ENCODE measurements around the gene PPP1R37.

The PPP1R37 gene

GRCh38 chr19:45186509-45187334, 93.7 kb downstream of the PPP1R37 start:
- Histone ChIP-seq H3K4me3 (ENCODE audit: low read length) (no peak overlapping the region), H3K4me1 (ENCODE audit: control insufficient read depth, low read depth, low read length) (no peaks in the 10 kb centered on the region), H3K9me3 (ENCODE audit: control insufficient read depth, low read depth, low read length) (no peaks in the 10 kb centered on the region), H3K27me3 (ENCODE audit: control insufficient read depth, insufficient read depth, low read length) (no peaks in the 10 kb centered on the region), H3K27ac (ENCODE audit: low read length) (no peak overlapping the region), H3K9ac (ENCODE audit: low read length) (no peak overlapping the region), H3K36me3 (ENCODE audit: control insufficient read depth, low read depth, low read length) (no peaks in the 10 kb centered on the region)

- Histone ChIP-seq H3K36me3 (ENCODE audit: control insufficient read depth, low read depth, low read length) (no peaks in the 10 kb centered on the region), H3K4me3 (ENCODE audit: low read length) (no peak overlapping the region), H3K27me3 (ENCODE audit: control insufficient read depth, insufficient read depth, low read length) (no peaks in the 10 kb centered on the region), H3K9ac (ENCODE audit: low read length) (no peak overlapping the region), H3K4me1 (ENCODE audit: control insufficient read depth, low read depth, low read length) (no peaks in the 10 kb centered on the region), H3K9me3 (ENCODE audit: control insufficient read depth, low read depth, low read length) (no peaks in the 10 kb centered on the region), H3K27ac (ENCODE audit: low read length) (no peak overlapping the region)
These were observed 94.6 kb downstream of the PPP1R37 start for GRCh38 chr19:45187421-45188100.

GRCh38 chr19:45189971-45190370, 97.0 kb downstream of the PPP1R37 start:
- H3K4me1 ChIP-seq (ENCODE audit: control insufficient read depth, low read depth, low read length): no peaks in the 10 kb centered on the region
- H3K27me3 ChIP-seq (ENCODE audit: control insufficient read depth, insufficient read depth, low read length): no peaks in the 10 kb centered on the region
- no peaks in the 10 kb centered on the region for H3K9me3 ChIP-seq (ENCODE audit: control insufficient read depth, low read depth, low read length)
- H3K4me3 ChIP-seq (ENCODE audit: low read length): no peak overlapping the region
- no peaks in the 10 kb centered on the region for H3K36me3 ChIP-seq (ENCODE audit: control insufficient read depth, low read depth, low read length)
- no peak overlapping the region for H3K9ac ChIP-seq (ENCODE audit: low read length)
- H3K27ac ChIP-seq (ENCODE audit: low read length): no peak overlapping the region

- Histone ChIP-seq H3K27me3 (ENCODE audit: control insufficient read depth, insufficient read depth, low read length) (no peaks in the 10 kb centered on the region), H3K27ac (ENCODE audit: low read length) (no peak overlapping the region), H3K9me3 (ENCODE audit: control insufficient read depth, low read depth, low read length) (no peaks in the 10 kb centered on the region), H3K4me3 (ENCODE audit: low read length) (no peak overlapping the region), H3K36me3 (ENCODE audit: control insufficient read depth, low read depth, low read length) (no peaks in the 10 kb centered on the region), H3K4me1 (ENCODE audit: control insufficient read depth, low read depth, low read length) (no peaks in the 10 kb centered on the region), H3K9ac (ENCODE audit: low read length) (no peak overlapping the region)
These were observed 98.4 kb downstream of the PPP1R37 start for GRCh38 chr19:45191375-45191774.

GRCh38 chr19:45195764-45196163, 102.8 kb downstream of the PPP1R37 start:
- Histone ChIP-seq H3K36me3 (ENCODE audit: control insufficient read depth, low read depth, low read length) (no peaks in the 10 kb centered on the region), H3K27ac (ENCODE audit: low read length) (no peak overlapping the region)

More at GRCh38 chr19:45195764-45196163, 102.8 kb downstream of the PPP1R37 start:
- Histone ChIP-seq H3K4me3 (ENCODE audit: low read length) (no peak overlapping the region), H3K9me3 (ENCODE audit: control insufficient read depth, low read depth, low read length) (no peaks in the 10 kb centered on the region), H3K9ac (ENCODE audit: low read length) (no peak overlapping the region), H3K4me1 (ENCODE audit: control insufficient read depth, low read depth, low read length) (no peaks in the 10 kb centered on the region), H3K27me3 (ENCODE audit: control insufficient read depth, insufficient read depth, low read length) (no peaks in the 10 kb centered on the region)

Measured in iPS-18a (cell line).